Measurements from ENCODE around the gene UGT1A4. TPM values are rescaled to one million over a fixed set of nuclear protein-coding genes. Genes with fewer than 3 reads are reported as not detected.

Gene UGT1A4
- total and polyA plus RNA-seq, 5 donors = 0.07 TPM; not detected in 4

GRCh38 chr2:233754872-233755611 lies 36.5 kb downstream of the UGT1A4 start:
- no peak for DNase-seq
- 90% methylated on average over 42 of the region's 44 CpGs for WGBS
- Histone ChIP-seq H3K27ac (ENCODE audit: low read length) (no peak overlapping the region), H3K27me3 (ENCODE audit: control insufficient read depth, insufficient read depth) (no peaks in the 10 kb centered on the region), H3K4me3 (ENCODE audit: low read length) (no peak overlapping the region), H3K9me3 (ENCODE audit: control insufficient read depth, low read length) (peaks cover 2% of the 10 kb centered on the region), H3K4me1 (ENCODE audit: control insufficient read depth, insufficient read depth, low read length) (no peaks in the 10 kb centered on the region)
- no peak for ATAC-seq
- intact Hi-C loops (cut with DNase I) = no loop called here

- DNase-seq (no peak), ATAC-seq (no peak)
- Histone ChIP-seq H3K27ac (ENCODE audit: low read length) (no peak overlapping the region), H3K4me3 (ENCODE audit: low read length) (no peak overlapping the region), H3K9me3 (ENCODE audit: control insufficient read depth, low read length) (no peaks in the 10 kb centered on the region), H3K4me1 (ENCODE audit: control insufficient read depth, insufficient read depth, low read length) (no peaks in the 10 kb centered on the region), H3K27me3 (ENCODE audit: control insufficient read depth, insufficient read depth) (no peaks in the 10 kb centered on the region)
- WGBS = 80% methylated on average over 7 of the region's 7 CpGs
- intact Hi-C loops (cut with DNase I) = no loop called here
These were observed 38.0 kb downstream of the UGT1A4 start for GRCh38 chr2:233756429-233757081.

GRCh38 chr2:233758141-233758540 lies 39.6 kb downstream of the UGT1A4 start:
- intact Hi-C loops (cut with DNase I) = no loop called here
- H3K4me1 ChIP-seq (ENCODE audit: control insufficient read depth, insufficient read depth, low read length) = no peaks in the 10 kb centered on the region
- no peak for ATAC-seq

GRCh38 chr2:233758849-233759248 lies 40.3 kb downstream of the UGT1A4 start:
- DNase-seq (no peak), ATAC-seq (no peak)
- no peaks in the 10 kb centered on the region for H3K27me3 ChIP-seq (ENCODE audit: control insufficient read depth, insufficient read depth)
- intact Hi-C loops (cut with DNase I) = no loop called here
- no peaks in the 10 kb centered on the region for H3K9me3 ChIP-seq (ENCODE audit: control insufficient read depth, low read length)
- H3K27ac ChIP-seq (ENCODE audit: low read length) = no peak overlapping the region
- no peaks in the 10 kb centered on the region for H3K4me1 ChIP-seq (ENCODE audit: control insufficient read depth, insufficient read depth, low read length)
- WGBS = 81% methylated on average over 2 of the region's 2 CpGs
- H3K4me3 ChIP-seq (ENCODE audit: low read length) = no peak overlapping the region

More at GRCh38 chr2:233758141-233758540, 39.6 kb downstream of the UGT1A4 start:
- no peaks in the 10 kb centered on the region for H3K9me3 ChIP-seq (ENCODE audit: control insufficient read depth, low read length)
- H3K4me3 ChIP-seq (ENCODE audit: low read length) = no peak overlapping the region
- no peak for DNase-seq
- H3K27me3 ChIP-seq (ENCODE audit: control insufficient read depth, insufficient read depth) = no peaks in the 10 kb centered on the region
- no peak overlapping the region for H3K27ac ChIP-seq (ENCODE audit: low read length)

GRCh38 chr2:233760043-233760442 lies 41.5 kb downstream of the UGT1A4 start, which contains the start of gene UGT1A1:
Gene UGT1A1 (plus strand): TSS chr2:233760270. CDS start chr2:233760288, 18 bp downstream.
- WGBS = 90% methylated on average over 6 of the region's 6 CpGs
- Histone ChIP-seq H3K4me1 (ENCODE audit: control insufficient read depth, insufficient read depth, low read length) (no peaks in the 10 kb centered on the region), H3K9me3 (ENCODE audit: control insufficient read depth, low read length) (no peaks in the 10 kb centered on the region), H3K27ac (ENCODE audit: low read length) (no peak within 1 kb of the TSS), H3K4me3 (ENCODE audit: low read length) (no peak within 1 kb of the TSS), H3K27me3 (ENCODE audit: control insufficient read depth, insufficient read depth) (no peaks in the 10 kb centered on the region)
- DNase-seq = no peak
- intact Hi-C loops (cut with DNase I) = no loop called here
- ATAC-seq = no peak

- DNase-seq (no peak), ATAC-seq (no peak)
- 68% methylated on average over 4 of the region's 4 CpGs for WGBS
- H3K4me1 ChIP-seq (ENCODE audit: control insufficient read depth, insufficient read depth, low read length) = no peaks in the 10 kb centered on the region
- no peak overlapping the region for H3K4me3 ChIP-seq (ENCODE audit: low read length)
- no peaks in the 10 kb centered on the region for H3K27me3 ChIP-seq (ENCODE audit: control insufficient read depth, insufficient read depth)
- H3K27ac ChIP-seq (ENCODE audit: low read length) = no peak overlapping the region
- intact Hi-C loops (cut with DNase I) = no loop called here
- H3K9me3 ChIP-seq (ENCODE audit: control insufficient read depth, low read length) = no peaks in the 10 kb centered on the region
These were observed 42.7 kb downstream of the UGT1A4 start for GRCh38 chr2:233761040-233761769.

- no peak for DNase-seq
These were observed 45.7 kb downstream of the UGT1A4 start for GRCh38 chr2:233764264-233764663.

GRCh38 chr2:233764761-233765160 lies 46.2 kb downstream of the UGT1A4 start:
- 56% methylated on average over 3 of the region's 3 CpGs for WGBS
- H3K4me3 ChIP-seq (ENCODE audit: low read length) = no peak overlapping the region
- no peak for DNase-seq
- no peak for ATAC-seq
- no peaks in the 10 kb centered on the region for H3K9me3 ChIP-seq (ENCODE audit: control insufficient read depth, low read length)
- intact Hi-C loops (cut with DNase I) = no loop called here
- no peaks in the 10 kb centered on the region for H3K4me1 ChIP-seq (ENCODE audit: control insufficient read depth, insufficient read depth, low read length)
- H3K27me3 ChIP-seq (ENCODE audit: control insufficient read depth, insufficient read depth) = no peaks in the 10 kb centered on the region
- no peak overlapping the region for H3K27ac ChIP-seq (ENCODE audit: low read length)

More at GRCh38 chr2:233764264-233764663, 45.7 kb downstream of the UGT1A4 start:
- H3K9me3 ChIP-seq (ENCODE audit: control insufficient read depth, low read length) = no peaks in the 10 kb centered on the region
- H3K4me3 ChIP-seq (ENCODE audit: low read length) = no peak overlapping the region
- WGBS = 63% methylated on average over 7 of the region's 7 CpGs
- no peaks in the 10 kb centered on the region for H3K4me1 ChIP-seq (ENCODE audit: control insufficient read depth, insufficient read depth, low read length)
- ATAC-seq = no peak
- H3K27me3 ChIP-seq (ENCODE audit: control insufficient read depth, insufficient read depth) = no peaks in the 10 kb centered on the region
- intact Hi-C loops (cut with DNase I) = no loop called here
- H3K27ac ChIP-seq (ENCODE audit: low read length) = no peak overlapping the region

- Histone ChIP-seq H3K27ac (ENCODE audit: low read length) (no peak overlapping the region), H3K4me3 (ENCODE audit: low read length) (no peak overlapping the region), H3K4me1 (ENCODE audit: control insufficient read depth, insufficient read depth, low read length) (no peaks in the 10 kb centered on the region), H3K9me3 (ENCODE audit: control insufficient read depth, low read length) (no peaks in the 10 kb centered on the region), H3K27me3 (ENCODE audit: control insufficient read depth, insufficient read depth) (no peaks in the 10 kb centered on the region)
- intact Hi-C loops (cut with DNase I) = no loop called here
- 74% methylated on average over 4 of the region's 4 CpGs for WGBS
- no peak for DNase-seq
- ATAC-seq = no peak
These were observed 47.9 kb downstream of the UGT1A4 start for GRCh38 chr2:233766416-233766815.

GRCh38 chr2:233768076-233768475 lies 49.5 kb downstream of the UGT1A4 start:
- no peaks in the 10 kb centered on the region for H3K27me3 ChIP-seq (ENCODE audit: control insufficient read depth, insufficient read depth)

GRCh38 chr2:233769260-233769659 lies 50.7 kb downstream of the UGT1A4 start:
- Histone ChIP-seq H3K27me3 (ENCODE audit: control insufficient read depth, insufficient read depth) (no peaks in the 10 kb centered on the region), H3K4me3 (ENCODE audit: low read length) (no peak overlapping the region), H3K4me1 (ENCODE audit: control insufficient read depth, insufficient read depth, low read length) (no peaks in the 10 kb centered on the region), H3K9me3 (ENCODE audit: control insufficient read depth, low read length) (no peaks in the 10 kb centered on the region), H3K27ac (ENCODE audit: low read length) (no peak overlapping the region)
- ATAC-seq (no peak), DNase-seq (no peak)
- 93% methylated on average over 9 of the region's 9 CpGs for WGBS
- intact Hi-C loops (cut with DNase I) = no loop called here

More at GRCh38 chr2:233768076-233768475, 49.5 kb downstream of the UGT1A4 start:
- Histone ChIP-seq H3K4me1 (ENCODE audit: control insufficient read depth, insufficient read depth, low read length) (no peaks in the 10 kb centered on the region), H3K27ac (ENCODE audit: low read length) (no peak overlapping the region), H3K4me3 (ENCODE audit: low read length) (no peak overlapping the region), H3K9me3 (ENCODE audit: control insufficient read depth, low read length) (no peaks in the 10 kb centered on the region)
- ATAC-seq (no peak), DNase-seq (no peak)
- intact Hi-C loops (cut with DNase I) = no loop called here
- 72% methylated on average over 4 of the region's 4 CpGs for WGBS

All from right cardiac atrium (tissue), 5 donors.